CD14-positive monocyte (primary cell): ENCODE results near the gene LRRK2. TPM values are rescaled to one million over a fixed set of nuclear protein-coding genes. Genes with fewer than 3 reads are reported as not detected.
A peak's percentile ranks its signal among the peaks of the same experiment; 100 is the strongest.

ENCODE experiments used
- DNase-seq, 3 donors: peaks; one replicate each; pipeline ENCODE4 v3.0.0-alpha.2; 2011 to 2022
- H2AFZ ChIP-seq: 2 replicates; pipeline ENCODE4 v1.6.0; 2012; ENCODE audit warnings: mild to moderate bottlenecking, low read depth, low read length, inconsistent platforms; ENCODE audit not compliant: insufficient read depth, poor library complexity, severe bottlenecking
- H3K27ac ChIP-seq, 2 donors: 1 replicate in 1 of 2; 2 replicates in 1 of 2; pipeline ENCODE4 v1.5.1; 2012 to 2013; ENCODE audit warnings: low read length in 2 of 2, control low read depth in 1 of 2, inconsistent platforms in 1 of 2, low read depth in 1 of 2, mild to moderate bottlenecking in 1 of 2
- H3K27me3 ChIP-seq, 2 donors: one replicate each; pipeline versions ENCODE4 v1.6.0 to v1.6.1; 2011 to 2013; ENCODE audit warnings: low read length in 2 of 2; ENCODE audit not compliant: control insufficient read depth in 2 of 2, insufficient read depth in 2 of 2
- H3K36me3 ChIP-seq, 2 donors: replicated peaks in 1 of 2; 1 replicate in 1 of 2; 2 replicates in 1 of 2; pipeline versions ENCODE4 v1.5.1 to v1.6.1; 2012 to 2013; ENCODE audit warnings: low read length in 2 of 2, control low read depth in 1 of 2, inconsistent platforms in 1 of 2, mild to moderate bottlenecking in 1 of 2; ENCODE audit not compliant: insufficient read depth in 2 of 2, control insufficient read depth in 1 of 2
- H3K4me1 ChIP-seq, 2 donors: 1 replicate in 1 of 2; 2 replicates in 1 of 2; pipeline versions ENCODE4 v1.5.1 to v1.6.1; 2012 to 2013; ENCODE audit warnings: low read length in 2 of 2, control low read depth in 1 of 2, inconsistent platforms in 1 of 2, mild to moderate bottlenecking in 1 of 2, moderate library complexity in 1 of 2; ENCODE audit not compliant: insufficient read depth in 2 of 2, control insufficient read depth in 1 of 2
- H3K4me2 ChIP-seq: replicated peaks from 2 replicates; pipeline ENCODE3; 2012; ENCODE audit warnings: low read length, moderate library complexity, mild to moderate bottlenecking; ENCODE audit not compliant: poor library complexity, severe bottlenecking; ENCODE audit errors: extremely low read depth
- H3K4me3 ChIP-seq, 3 experiments: fragments of 200-600 bp in 1 of 3; sonication (generic) in 1 of 3; replicated peaks in 1 of 3; 1 replicate in 2 of 3; 2 replicates in 1 of 3; pipeline ENCODE4 v1.5.1; 2011 to 2013; ENCODE audit warnings: low read length in 3 of 3, mild to moderate bottlenecking in 3 of 3, control low read depth in 2 of 3, low read depth in 2 of 3, inconsistent platforms in 1 of 3, moderate library complexity in 1 of 3
- H3K79me2 ChIP-seq: 2 replicates; pipeline ENCODE4 v1.6.0; 2012; ENCODE audit warnings: mild to moderate bottlenecking, control low read depth, inconsistent platforms, low read length, moderate library complexity; ENCODE audit not compliant: insufficient read depth
- H3K9ac ChIP-seq: 2 replicates; pipeline ENCODE4 v1.6.0; 2017; ENCODE audit warnings: low read length, mild to moderate bottlenecking; ENCODE audit not compliant: insufficient read depth, poor library complexity, severe bottlenecking
- H3K9me3 ChIP-seq, 2 donors: replicated peaks in 1 of 2; 1 replicate in 1 of 2; 2 replicates in 1 of 2; pipeline versions ENCODE4 v1.5.1 to v1.6.1; 2012 to 2013; ENCODE audit warnings: low read length in 2 of 2, control low read depth in 1 of 2; ENCODE audit not compliant: control insufficient read depth in 1 of 2, insufficient read depth in 1 of 2
- H4K20me1 ChIP-seq: 2 replicates; pipeline ENCODE4 v1.6.0; 2012; ENCODE audit warnings: mild to moderate bottlenecking, low read length, control low read depth, moderate library complexity; ENCODE audit not compliant: insufficient read depth
- H3K27ac Mint-ChIP-seq, 7 donors: one replicate each; pipeline ENCODE4 v1.8.0; 2020; ENCODE audit warnings: mild to moderate bottlenecking in 7 of 7, mixed read lengths in 7 of 7, moderate library complexity in 6 of 7, inconsistent platforms in 2 of 7
- H3K27me3 Mint-ChIP-seq, 3 donors: one replicate each; pipeline ENCODE4 v1.8.0; 2021 to 2022; ENCODE audit warnings: low read depth in 3 of 3, mild to moderate bottlenecking in 3 of 3, mixed read lengths in 3 of 3, moderate library complexity in 3 of 3, inconsistent platforms in 1 of 3
- H3K36me3 Mint-ChIP-seq, 2 donors: one replicate each; pipeline ENCODE4 v1.8.0; 2020; ENCODE audit warnings: mixed read lengths in 2 of 2, inconsistent platforms in 1 of 2, mild to moderate bottlenecking in 1 of 2
- H3K4me1 Mint-ChIP-seq: one replicate; pipeline ENCODE4 v1.8.0; 2020; ENCODE audit warnings: mild to moderate bottlenecking, mixed read lengths
- H3K4me3 Mint-ChIP-seq, 2 donors: one replicate each; pipeline ENCODE4 v1.8.0; 2020; ENCODE audit warnings: mild to moderate bottlenecking in 2 of 2, mixed read lengths in 2 of 2, moderate library complexity in 1 of 2
- H3K9me3 Mint-ChIP-seq, 7 donors: one replicate each; pipeline ENCODE4 v1.8.0; 2020 to 2022; ENCODE audit warnings: mixed read lengths in 7 of 7, mild to moderate bottlenecking in 6 of 7, moderate library complexity in 6 of 7, inconsistent platforms in 2 of 7
- CTCF ChIP-seq: fragments of 200-600 bp; IDR thresholded peaks from one replicate; pipeline ENCODE4 v1.8.0; 2022; ENCODE audit warnings: antibody characterized with exemption, mild to moderate bottlenecking
- WGBS: methylation state at CpG from one replicate; pipeline ENCODE4 v1.1.5; 2013; ENCODE audit warnings: missing lambda C conversion rate; ENCODE audit not compliant: insufficient coverage; 5-methylcytosine and 5-hydroxymethylcytosine counted together
- intact Hi-C, 2 donors: fragments of 100-400 bp; cut with micrococcal nuclease; formaldehyde crosslinking; loops; one replicate each; pipeline versions ENCODE4 v1.15.0 to v1.15.1; 2023
- polyA plus RNA-seq, 3 donors: library from polyadenylated mRNA; depleted of rRNA in 1 of 3; unstranded in 2 of 3; stranded (reverse) in 1 of 3; fragments of 300-500 nt in 2 of 3; fragments of >200 nt in 1 of 3; fragmentation: Illumina TruSeq in 2 of 3; gene quantifications; 1 replicate in 2 of 3; 2 replicates in 1 of 3; pipeline ENCODE4 v1.2.3, GENCODE V29; 2012 to 2021

LRRK2 gene
- polyA plus RNA-seq, 3 donors: 47.7 to 67.2 (median 47.9) TPM

GRCh38 chr12:40236357-40236850 is 11.6 kb downstream of the LRRK2 start:
- H3K4me3 ChIP-seq: no peak overlapping the region
- H3K9me3 Mint-ChIP-seq: no peaks in the 10 kb centered on the region
- H4K20me1 ChIP-seq: peaks cover 94% of the 10 kb centered on the region
- no peak overlapping the region for H2AFZ ChIP-seq
- H3K4me3 Mint-ChIP-seq: no peak overlapping the region
- peaks cover 93 to 96% of the 10 kb centered on the region in 2 donors for H3K36me3 ChIP-seq
- peaks cover 74 to 83% of the 10 kb centered on the region in 2 donors for H3K36me3 Mint-ChIP-seq
- TF ChIP-seq CTCF: no peak
- H3K27ac ChIP-seq: peak overlapping the region in 1 of 2 donors; percentile 30
- peak overlapping the region in 6 of 7 donors; percentile 4 to 72 (median 54) for H3K27ac Mint-ChIP-seq
- 100% methylated on average over 2 of the region's 3 CpGs for WGBS
- H3K27me3 Mint-ChIP-seq: no peaks in the 10 kb centered on the region
- H3K27me3 ChIP-seq: no peaks in the 10 kb centered on the region
- H3K9me3 ChIP-seq: no peaks in the 10 kb centered on the region
- no peak for DNase-seq
- H3K4me1 Mint-ChIP-seq: peaks cover 40% of the 10 kb centered on the region
- H3K79me2 ChIP-seq: peaks cover 93% of the 10 kb centered on the region
- intact Hi-C loops: no loop called here
- H3K9ac ChIP-seq: no peak overlapping the region
- no peak overlapping the region for H3K4me2 ChIP-seq
- H3K4me1 ChIP-seq: peaks cover 10 to 17% of the 10 kb centered on the region in 2 donors

- no peaks in the 10 kb centered on the region for H3K27me3 ChIP-seq
- no peak overlapping the region for H3K4me3 ChIP-seq
- peaks cover 74 to 88% of the 10 kb centered on the region in 2 donors for H3K36me3 Mint-ChIP-seq
- peaks cover 97% of the 10 kb centered on the region for H4K20me1 ChIP-seq
- WGBS: 75% methylated on average over 1 of the region's 1 CpG
- intact Hi-C loops: no loop called here
- no peak overlapping the region for H3K9ac ChIP-seq
- DNase-seq: no peak
- H3K36me3 ChIP-seq: peaks cover 95 to 97% of the 10 kb centered on the region in 2 donors
- H3K9me3 Mint-ChIP-seq: no peaks in the 10 kb centered on the region
- H3K27ac Mint-ChIP-seq: peak overlapping the region in 4 of 7 donors; percentile 13 to 58 (median 38)
- H3K4me1 Mint-ChIP-seq: peaks cover 32% of the 10 kb centered on the region
- H3K27ac ChIP-seq: peak overlapping the region in 1 of 2 donors; percentile 58
- H3K9me3 ChIP-seq: no peaks in the 10 kb centered on the region
- H3K4me2 ChIP-seq: no peak overlapping the region
- H3K79me2 ChIP-seq: peaks cover 88% of the 10 kb centered on the region
- no peak overlapping the region for H3K4me3 Mint-ChIP-seq
- peaks cover 0 to 2% (median 0%) of the 10 kb centered on the region in 3 donors for H3K27me3 Mint-ChIP-seq
- no peak overlapping the region for H2AFZ ChIP-seq
- TF ChIP-seq CTCF: no peak
- H3K4me1 ChIP-seq: peaks cover 3 to 8% of the 10 kb centered on the region in 2 donors
These were observed 13.6 kb downstream of the LRRK2 start for GRCh38 chr12:40238266-40238902.
